ENCODE results near the gene FTO.

The FTO gene

DNA sequence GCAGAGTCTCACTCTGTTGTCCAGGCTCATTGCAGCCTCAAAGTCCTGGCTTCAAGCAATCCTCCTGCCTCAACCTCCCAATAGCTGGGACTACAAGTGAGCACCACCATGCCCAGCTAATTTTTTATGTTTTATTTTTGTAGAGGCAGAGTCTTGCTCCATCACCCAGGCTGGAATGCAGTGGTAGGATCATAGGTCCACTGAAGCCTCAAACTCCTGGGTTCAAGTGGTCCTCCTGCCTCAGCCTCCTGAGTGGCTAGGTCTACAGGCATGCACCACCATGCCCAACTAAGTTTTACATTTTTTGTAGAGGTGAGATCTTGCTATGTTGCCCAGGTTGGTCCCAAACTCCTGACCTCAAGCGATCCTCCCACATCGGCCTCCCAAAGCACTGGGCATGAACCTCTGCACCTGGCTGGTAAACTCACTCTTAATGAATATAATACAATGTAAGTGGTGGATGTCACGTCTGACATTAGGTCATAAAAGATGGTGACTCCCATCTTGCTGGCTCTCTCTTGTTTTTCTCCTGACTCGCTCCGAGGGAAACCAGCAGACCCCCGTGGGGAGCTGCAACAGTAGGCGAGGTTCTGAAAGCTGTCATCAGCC lies 456.4 kb downstream of the FTO start:
- no peak for DNase-seq (ENCODE audit: low spot score)

- no peak for DNase-seq (ENCODE audit: low spot score)
Observed at GRCh38 chr16:54160939-54161897, 457.3 kb downstream of the FTO start.

DNA sequence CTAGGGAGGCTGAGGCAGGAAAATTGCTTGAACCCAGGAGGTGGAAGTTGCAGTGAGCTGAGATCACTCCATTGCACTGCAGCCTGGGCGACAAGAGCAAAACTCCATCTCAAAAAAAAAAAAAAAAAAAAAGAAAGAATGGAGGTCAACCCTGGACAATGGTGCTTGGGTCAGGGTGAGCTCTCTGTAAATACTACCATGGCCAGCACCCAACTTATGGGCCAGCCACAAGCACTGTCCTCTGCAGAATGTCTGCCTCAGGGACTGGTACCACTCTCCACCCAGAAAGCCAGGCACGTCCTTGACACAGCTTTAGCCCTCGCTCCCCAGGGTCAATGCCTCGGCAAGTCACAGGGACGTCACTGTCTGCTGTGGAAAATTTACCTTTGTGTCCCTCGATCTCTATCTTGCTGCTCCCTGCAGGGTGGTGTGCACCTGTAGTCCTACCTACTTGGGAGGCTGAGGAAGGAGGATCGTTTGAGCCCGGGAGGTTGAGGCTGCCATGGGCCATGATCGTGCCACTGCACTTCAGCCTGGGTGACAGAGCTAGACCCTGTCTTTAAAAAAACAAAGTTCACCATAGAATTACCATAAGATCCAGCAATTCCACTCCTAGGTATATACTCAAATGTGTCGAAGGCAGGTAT lies 459.4 kb downstream of the FTO start:
- no peak for DNase-seq (ENCODE audit: low spot score)

DNA sequence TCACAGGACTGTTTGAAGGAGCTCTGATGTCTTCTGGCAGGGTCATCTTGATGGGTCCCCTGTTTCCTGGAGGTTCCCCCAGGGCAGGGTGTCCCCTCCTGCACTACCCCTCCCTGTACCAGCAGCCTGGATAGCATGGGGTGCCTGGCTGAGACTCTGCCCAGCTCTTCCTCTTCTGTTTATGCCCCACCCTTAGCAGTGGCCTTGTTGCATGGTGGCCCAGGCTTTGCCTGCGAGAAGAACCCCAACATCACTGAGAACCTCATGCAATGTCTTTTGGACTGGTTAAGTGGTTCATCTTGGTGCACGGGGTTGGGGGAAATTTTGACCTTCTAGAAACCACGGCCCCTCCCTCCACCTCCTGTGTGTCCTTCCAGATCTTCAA lies 460.8 kb downstream of the FTO start:
- DNase-seq (ENCODE audit: low spot score): no peak

DNA sequence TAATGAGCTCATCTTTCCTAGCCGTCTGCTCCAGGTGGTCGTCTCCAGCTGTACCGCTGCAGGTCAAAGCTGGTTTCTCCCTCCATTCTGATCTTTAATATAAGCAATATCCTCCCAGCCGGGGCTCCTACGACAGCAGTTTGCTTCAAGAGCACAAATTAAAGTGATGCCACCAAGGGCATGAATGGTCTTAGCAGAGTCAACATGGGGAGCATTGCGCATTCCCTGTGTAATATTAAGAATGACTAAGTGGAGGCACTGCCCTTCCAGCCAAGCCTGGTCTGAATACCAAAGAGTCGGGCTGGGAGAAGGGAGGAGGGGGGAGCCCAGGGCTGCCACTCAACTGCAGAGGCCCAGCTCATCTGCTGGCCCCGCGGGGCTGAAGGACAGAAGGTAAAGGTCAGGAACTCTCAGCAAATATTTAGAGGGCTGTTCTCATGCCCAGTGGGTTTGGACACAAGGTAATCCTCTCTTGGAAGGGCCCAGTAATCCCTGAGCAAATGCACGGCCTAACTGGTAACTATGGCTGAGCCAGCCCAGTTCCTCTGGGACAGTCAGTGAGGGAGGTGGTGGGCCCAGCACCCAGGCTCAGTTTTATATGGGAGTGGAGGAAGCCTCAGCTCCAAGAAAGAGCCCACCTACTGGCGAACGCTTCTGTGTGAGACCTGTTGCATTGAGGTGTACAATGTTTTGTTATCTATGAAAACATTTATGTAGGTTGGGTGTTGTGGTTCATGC lies 461.4 kb downstream of the FTO start:
- no peak for DNase-seq (ENCODE audit: low spot score)

- no peak for DNase-seq (ENCODE audit: low spot score)
Observed at GRCh38 chr16:54165912-54166865, 462.2 kb downstream of the FTO start.

GRCh38 chr16:54169112-54169511 lies 465.2 kb downstream of the FTO start:
- DNase-seq (ENCODE audit: low spot score): no peak

DNA sequence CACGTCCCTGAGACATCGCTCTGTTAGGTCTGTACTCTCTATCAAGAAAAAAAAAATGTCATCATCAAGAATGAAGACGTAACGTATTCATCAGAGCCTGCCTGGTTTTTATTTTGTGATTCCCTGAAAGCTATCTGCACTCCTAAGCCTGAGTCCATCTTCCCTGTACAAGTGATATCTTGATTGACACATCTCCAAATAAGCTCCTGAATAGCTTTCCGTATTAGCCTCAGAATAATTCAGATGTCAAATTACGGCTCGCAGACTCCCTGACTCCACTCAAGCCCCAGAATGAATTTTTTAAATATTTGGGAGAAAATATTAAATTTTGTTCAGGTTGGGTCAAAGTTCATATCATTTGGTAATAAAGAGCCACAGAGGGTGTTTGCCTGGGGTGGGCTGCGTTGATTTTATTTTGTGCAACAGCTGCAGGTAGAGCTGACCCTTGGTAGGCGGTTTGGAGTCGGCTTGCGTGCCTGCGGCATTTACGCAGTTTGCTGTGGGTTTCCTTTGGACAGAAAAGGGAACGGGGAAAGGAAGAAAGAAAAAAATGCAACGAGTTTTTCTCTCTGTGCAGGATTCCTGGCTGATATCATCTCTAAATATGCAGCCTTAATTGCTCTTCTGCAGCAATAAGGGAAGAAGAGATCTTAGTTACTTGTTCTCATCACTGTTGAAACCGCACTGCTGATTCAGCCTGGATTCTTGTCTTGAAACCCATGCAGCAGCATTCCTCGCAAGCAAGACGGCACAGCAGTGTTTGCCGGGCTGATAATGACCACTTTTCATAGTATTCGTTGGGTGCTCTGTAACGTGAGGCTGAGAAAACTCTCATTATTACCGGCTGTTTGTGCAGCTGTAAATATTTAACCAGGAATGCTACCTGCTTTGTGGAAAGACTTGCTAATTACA lies 467.9 kb downstream of the FTO start:
- DNase-seq (ENCODE audit: low spot score): peak; percentile 30

DNA sequence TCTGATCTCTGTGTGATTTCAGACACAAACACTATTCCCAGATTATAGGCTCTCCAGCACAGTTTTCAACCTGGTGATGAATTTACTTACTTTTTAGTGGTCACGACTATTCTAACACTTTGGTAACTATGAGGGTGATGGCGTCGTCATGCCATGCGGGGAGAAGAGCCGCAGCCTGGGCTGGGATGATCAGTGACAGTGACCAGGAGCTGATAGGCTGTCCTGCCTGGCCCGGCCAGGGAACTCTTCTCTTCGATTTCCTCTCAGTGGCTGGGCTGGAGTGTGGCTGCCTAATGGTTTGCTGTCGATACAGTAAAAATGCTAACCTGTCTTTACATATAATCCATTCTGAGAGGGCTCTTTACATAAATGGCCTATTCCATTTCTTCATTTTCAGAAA lies 469.5 kb downstream of the FTO start:
- DNase-seq (ENCODE audit: low spot score): no peak

DNA sequence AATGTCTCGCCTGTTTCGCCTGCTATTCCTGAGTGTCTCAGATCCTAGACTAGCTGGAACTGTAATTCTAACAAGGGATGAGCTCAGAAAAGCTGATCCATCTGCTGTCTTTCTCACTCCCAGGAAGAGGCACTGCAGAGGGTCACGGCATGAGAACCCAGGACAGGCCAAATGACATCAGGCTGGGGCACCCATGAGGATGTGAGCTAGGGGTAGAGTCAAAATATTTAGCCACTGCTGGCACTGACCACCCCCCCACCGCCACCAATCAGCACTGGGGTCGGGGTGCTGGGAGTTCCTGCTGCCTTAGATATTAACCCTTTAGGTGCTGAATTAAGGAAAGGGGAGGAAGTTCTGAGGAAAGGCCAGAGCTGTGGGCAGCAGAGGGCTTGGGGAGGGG lies 470.2 kb downstream of the FTO start:
- no peak for DNase-seq (ENCODE audit: low spot score)

- DNase-seq (ENCODE audit: low spot score): no peak
Observed at GRCh38 chr16:54174750-54175149, 470.8 kb downstream of the FTO start.

DNA sequence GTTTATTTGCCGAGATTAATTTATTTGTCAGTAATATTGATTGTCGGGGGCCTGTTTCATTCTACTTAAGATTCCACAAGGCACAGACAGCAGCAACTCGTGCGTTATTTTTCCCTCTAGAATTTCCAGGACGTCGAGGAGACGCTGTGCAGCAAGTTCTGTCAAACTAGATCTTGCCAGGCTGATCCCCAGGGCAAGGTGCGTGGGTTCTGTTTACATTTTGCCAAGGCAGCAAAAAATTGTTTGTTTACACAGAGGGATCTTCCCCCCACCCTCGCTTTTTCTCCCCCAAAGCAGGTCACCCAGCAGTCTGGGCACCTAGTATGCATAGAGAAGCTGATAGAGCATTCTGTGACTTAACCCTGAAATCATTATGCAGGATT lies 471.2 kb downstream of the FTO start:
- no peak for DNase-seq (ENCODE audit: low spot score)

GRCh38 chr16:54175552-54176375 lies 471.8 kb downstream of the FTO start:
- DNase-seq (ENCODE audit: low spot score): peak; percentile 41

DNA sequence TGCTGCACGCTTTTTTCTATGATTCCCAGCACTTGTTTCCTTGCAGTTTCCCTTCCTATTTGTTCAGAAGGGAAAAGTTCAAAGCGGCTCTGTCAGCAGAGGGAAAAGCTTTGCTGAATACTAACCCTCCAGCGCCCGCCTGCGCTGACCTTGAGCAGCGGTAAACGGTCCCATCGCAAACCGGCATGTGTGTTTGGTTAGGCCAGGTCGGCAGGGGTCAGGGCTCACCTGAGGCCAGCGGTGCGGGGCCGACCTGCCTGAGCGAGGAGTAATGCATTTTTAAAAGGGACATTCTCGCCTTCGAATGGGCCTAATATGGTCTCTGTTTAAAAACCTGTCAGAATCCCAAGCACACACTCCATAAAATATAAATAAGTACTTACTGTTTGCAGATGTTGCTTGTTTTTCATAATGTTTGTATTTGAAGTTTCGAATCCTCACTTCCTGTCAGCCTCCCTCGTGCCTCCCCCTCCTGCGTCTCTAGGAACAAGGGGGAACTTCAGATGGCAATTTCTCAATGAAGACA lies 472.5 kb downstream of the FTO start:
- peak; percentile 27 for DNase-seq (ENCODE audit: low spot score)

- no peak for DNase-seq (ENCODE audit: low spot score)
Observed at GRCh38 chr16:54177052-54177861, 473.3 kb downstream of the FTO start.

DNA sequence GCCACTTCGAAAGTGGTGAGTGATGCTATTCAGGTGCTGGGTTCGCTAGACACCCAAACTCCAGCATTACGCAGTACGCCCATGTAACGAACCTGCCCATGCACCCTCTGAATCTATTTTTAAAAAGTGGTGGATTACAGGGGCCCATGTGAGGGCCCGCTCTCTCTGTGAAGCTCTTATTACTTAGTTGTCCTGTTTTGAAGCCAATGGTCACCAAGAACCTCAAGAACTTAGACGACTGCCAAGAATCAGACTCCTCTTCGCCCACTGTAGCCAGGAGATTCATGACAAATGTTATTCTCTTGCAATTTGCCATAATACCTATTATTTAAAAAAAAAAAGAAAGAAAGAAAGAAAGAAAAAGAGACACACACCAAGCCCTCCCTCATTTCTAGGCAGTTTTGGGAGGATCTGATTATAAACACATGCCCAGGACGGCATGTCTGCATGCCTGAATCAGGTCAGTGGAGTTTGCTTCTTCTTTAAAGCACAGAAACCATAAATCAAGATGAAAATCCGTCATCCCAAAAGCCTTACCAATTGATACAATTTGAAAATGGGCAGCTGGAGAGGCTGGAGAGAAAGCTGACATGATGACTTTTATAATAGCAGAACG lies 474.0 kb downstream of the FTO start:
- no peak for DNase-seq (ENCODE audit: low spot score)

GRCh38 chr16:54178478-54178976 lies 474.6 kb downstream of the FTO start:
- DNase-seq (ENCODE audit: low spot score): no peak

All from AG20443 (cell line).